ENCODE data around the gene IL23A. TPM values are rescaled to one million over a fixed set of nuclear protein-coding genes. Genes with fewer than 3 reads are reported as not detected.

IL23A gene, protein sequence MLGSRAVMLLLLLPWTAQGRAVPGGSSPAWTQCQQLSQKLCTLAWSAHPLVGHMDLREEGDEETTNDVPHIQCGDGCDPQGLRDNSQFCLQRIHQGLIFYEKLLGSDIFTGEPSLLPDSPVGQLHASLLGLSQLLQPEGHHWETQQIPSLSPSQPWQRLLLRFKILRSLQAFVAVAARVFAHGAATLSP
- polyA plus RNA-seq (2013, experiment 1 of 2), result not detected
- 0.51 TPM for polyA plus RNA-seq (2013, experiment 2 of 2)

DNA sequence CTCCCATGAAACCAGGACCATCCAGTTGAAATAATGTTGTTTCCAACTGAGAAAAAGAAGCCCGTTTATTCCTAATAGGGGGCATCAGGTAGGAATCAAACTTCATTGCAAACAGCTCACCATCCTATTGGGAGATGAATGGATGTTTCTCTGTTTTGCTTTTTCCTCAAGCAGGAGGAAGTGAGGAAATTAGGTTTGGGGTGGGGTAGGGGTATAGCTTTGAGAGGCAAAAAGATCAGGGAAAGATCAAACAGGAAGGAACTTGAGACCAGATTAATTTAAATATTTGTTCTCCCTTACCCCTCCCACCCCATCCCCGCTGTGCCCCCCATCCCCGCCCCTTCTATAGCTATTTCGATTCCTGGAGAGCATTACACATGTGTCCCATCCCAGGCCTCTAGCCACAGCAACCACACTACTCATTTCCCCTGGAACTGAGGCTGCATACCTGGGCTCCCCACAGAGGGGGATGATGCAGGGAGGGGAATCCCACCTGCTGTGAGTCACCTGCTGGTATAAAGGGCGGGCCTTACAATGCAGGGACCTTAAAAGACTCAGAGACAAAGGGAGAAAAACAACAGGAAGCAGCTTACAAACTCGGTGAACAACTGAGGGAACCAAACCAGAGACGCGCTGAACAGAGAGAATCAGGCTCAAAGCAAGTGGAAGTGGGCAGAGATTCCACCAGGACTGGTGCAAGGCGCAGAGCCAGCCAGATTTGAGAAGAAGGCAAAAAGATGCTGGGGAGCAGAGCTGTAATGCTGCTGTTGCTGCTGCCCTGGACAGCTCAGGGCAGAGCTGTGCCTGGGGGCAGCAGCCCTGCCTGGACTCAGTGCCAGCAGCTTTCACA is at the start of gene IL23A:
Gene IL23A, plus strand, starts transcription at position 577 of the 850 bp plus-strand sequence. Its CDS starts 161 bp downstream, at position 738.
- H3K9me3 ChIP-seq (ENCODE audit: control insufficient read depth, low read length), result no peaks in the 10 kb centered on the region
- peaks cover 20% of the 10 kb centered on the region for H3K36me3 ChIP-seq (ENCODE audit: control insufficient read depth, insufficient read depth, low read length)
- 38 to 44% methylated on average over 4 to 6 of the region's 9 CpGs for WGBS, 2 experiments (ENCODE audit: insufficient coverage in 2 of 2)
- H3K4me3 ChIP-seq (ENCODE audit: extremely low read depth, insufficient read depth, low read length, poor library complexity, severe bottlenecking), result no peak within 1 kb of the TSS
- no peaks in the 10 kb centered on the region for H3K4me1 ChIP-seq (ENCODE audit: control insufficient read depth, insufficient read depth, low read length, poor library complexity, severe bottlenecking)
- no peak within 1 kb of the TSS for H3K27ac ChIP-seq (ENCODE audit: low read depth, low read length, severe bottlenecking)

DNA sequence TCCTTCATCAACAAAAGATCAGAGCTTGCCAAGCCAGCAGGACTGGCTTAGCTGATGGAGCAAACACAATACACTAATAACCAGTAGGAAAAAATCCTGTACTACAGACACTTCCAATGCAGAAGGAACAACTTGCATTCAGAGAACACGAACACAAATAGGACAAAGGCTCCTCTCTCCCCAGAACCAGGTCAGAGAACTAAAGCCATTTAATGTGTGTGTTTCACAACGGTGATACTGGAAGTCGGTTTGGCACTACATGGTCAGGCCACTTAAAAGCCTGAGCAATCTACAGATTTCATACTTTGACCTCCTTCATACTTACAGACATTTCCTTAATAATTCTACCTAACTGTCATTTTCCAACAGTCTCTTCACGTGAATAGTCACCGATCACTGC is 44.9 kb upstream of the IL23A start:
- Histone ChIP-seq H3K27ac (ENCODE audit: low read depth, low read length, severe bottlenecking) (no peak overlapping the region), H3K4me1 (ENCODE audit: control insufficient read depth, insufficient read depth, low read length, poor library complexity, severe bottlenecking) (peaks cover 5% of the 10 kb centered on the region), H3K36me3 (ENCODE audit: control insufficient read depth, insufficient read depth, low read length) (peaks cover 74% of the 10 kb centered on the region), H3K9me3 (ENCODE audit: control insufficient read depth, low read length) (no peaks in the 10 kb centered on the region), H3K4me3 (ENCODE audit: extremely low read depth, insufficient read depth, low read length, poor library complexity, severe bottlenecking) (no peak overlapping the region)
- 94% methylated on average over 5 of the region's 5 CpGs for WGBS, 2 experiments (ENCODE audit: insufficient coverage in 2 of 2)

DNA sequence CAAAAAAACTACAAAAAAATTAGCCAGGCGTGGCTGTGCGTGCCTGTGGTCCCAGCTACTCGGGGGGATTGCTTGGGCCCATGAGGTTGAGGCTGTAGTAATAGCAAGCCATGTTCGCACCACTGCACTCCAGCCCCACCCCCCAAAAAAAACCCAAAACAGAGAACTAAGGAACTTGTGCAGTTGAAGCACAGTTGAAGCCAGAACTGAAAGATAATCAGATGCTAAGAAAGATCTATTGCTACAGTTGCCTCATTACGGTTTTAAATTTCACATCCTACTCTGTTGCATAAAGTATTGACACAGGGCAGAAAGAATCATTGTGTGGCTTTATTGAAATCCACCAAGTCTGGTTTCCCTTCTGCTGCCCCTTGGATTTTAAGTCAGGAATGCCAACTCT is 42.4 kb upstream of the IL23A start:
- Histone ChIP-seq H3K9me3 (ENCODE audit: control insufficient read depth, low read length) (no peaks in the 10 kb centered on the region), H3K4me1 (ENCODE audit: control insufficient read depth, insufficient read depth, low read length, poor library complexity, severe bottlenecking) (peaks cover 6% of the 10 kb centered on the region), H3K4me3 (ENCODE audit: extremely low read depth, insufficient read depth, low read length, poor library complexity, severe bottlenecking) (no peak overlapping the region), H3K27ac (ENCODE audit: low read depth, low read length, severe bottlenecking) (no peak overlapping the region), H3K36me3 (ENCODE audit: control insufficient read depth, insufficient read depth, low read length) (peaks cover 51% of the 10 kb centered on the region)
- 80 to 100% methylated on average over 1 to 3 of the region's 5 CpGs for WGBS, 2 experiments (ENCODE audit: insufficient coverage in 2 of 2)

DNA sequence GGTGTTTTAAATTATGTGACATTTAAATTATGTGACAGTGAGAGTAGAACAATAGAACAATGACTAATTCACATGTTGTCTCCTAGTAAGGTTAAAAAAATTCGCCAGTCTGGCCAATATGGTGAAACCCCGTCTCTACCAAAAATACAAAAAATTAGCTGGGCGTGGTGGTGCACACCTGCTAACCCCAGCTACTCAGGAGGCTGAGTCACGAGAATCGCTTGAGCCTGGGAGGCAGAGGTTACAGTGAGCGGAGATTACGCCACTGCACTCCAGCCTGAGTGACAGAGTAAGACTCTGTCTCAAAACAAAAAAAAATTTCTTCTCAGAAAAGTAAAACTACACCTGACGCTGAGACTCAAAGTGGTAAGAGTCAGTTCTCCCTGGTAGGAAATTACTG is 41.3 kb upstream of the IL23A start:
- Histone ChIP-seq H3K4me1 (ENCODE audit: control insufficient read depth, insufficient read depth, low read length, poor library complexity, severe bottlenecking) (peaks cover 6% of the 10 kb centered on the region), H3K27ac (ENCODE audit: low read depth, low read length, severe bottlenecking) (no peak overlapping the region), H3K4me3 (ENCODE audit: extremely low read depth, insufficient read depth, low read length, poor library complexity, severe bottlenecking) (no peak overlapping the region), H3K9me3 (ENCODE audit: control insufficient read depth, low read length) (no peaks in the 10 kb centered on the region), H3K36me3 (ENCODE audit: control insufficient read depth, insufficient read depth, low read length) (peaks cover 52% of the 10 kb centered on the region)
- 100% methylated on average over 4 to 7 of the region's 8 CpGs for WGBS, 2 experiments (ENCODE audit: insufficient coverage in 2 of 2)

DNA sequence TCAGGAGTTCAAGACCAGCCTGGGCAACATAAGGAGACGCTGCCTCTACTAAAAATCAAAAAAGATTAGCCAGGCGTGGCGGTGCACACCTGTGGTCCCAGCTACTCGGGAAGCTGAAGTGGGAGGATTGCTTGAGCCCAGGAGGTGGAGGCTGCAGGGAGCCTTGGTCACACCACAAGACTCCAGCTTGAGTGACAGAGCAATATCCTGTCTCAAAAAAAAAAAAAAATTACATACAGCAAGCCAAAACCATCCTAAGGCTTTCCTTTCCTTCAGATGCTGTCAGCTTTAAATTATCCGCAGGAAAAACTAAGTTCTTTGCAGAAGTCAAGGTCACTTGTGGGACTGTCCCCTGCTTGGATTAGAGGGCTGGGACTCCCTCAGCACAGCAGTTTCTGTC is 39.9 kb upstream of the IL23A start:
- peaks cover 56% of the 10 kb centered on the region for H3K36me3 ChIP-seq (ENCODE audit: control insufficient read depth, insufficient read depth, low read length)

DNA sequence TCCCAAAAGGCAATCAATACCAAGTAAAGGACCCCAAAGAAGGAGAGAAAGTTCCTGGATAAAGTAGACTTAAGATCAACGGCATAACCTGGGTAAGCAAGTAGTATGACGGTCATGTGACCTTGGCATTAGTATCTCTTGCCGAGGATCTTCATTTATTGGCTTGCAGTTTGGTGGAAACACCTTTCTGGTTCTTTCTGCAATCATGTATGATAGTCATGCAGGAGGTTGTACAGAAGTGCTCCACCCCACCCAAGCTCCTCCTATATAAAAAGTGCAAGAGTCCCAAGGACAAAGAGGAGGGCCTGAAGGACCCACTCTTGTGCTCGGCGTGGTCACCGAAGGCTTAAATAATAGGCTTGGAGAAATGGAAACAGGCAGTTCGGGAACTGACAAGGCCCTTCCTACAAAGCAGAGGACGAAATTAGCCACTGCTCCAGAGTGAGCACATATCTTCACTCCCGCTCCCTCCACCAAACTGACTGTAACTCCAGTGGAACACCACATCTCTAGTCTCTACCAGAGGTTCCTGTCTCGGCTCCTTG is 39.3 kb upstream of the IL23A start:
- H3K36me3 ChIP-seq (ENCODE audit: control insufficient read depth, insufficient read depth, low read length), result peaks cover 52% of the 10 kb centered on the region
- whole genome bisulfite sequencing, 2 experiments (ENCODE audit: insufficient coverage in 2 of 2), result 10 to 22% methylated on average over 7 to 10 of the region's 10 CpGs
- no peaks in the 10 kb centered on the region for H3K9me3 ChIP-seq (ENCODE audit: control insufficient read depth, low read length)
- peak overlapping the region; percentile 66 for H3K27ac ChIP-seq (ENCODE audit: low read depth, low read length, severe bottlenecking)
- H3K4me1 ChIP-seq (ENCODE audit: control insufficient read depth, insufficient read depth, low read length, poor library complexity, severe bottlenecking), result peaks cover 6% of the 10 kb centered on the region
- H3K4me3 ChIP-seq (ENCODE audit: extremely low read depth, insufficient read depth, low read length, poor library complexity, severe bottlenecking), result peak overlapping the region; percentile 94

More for the DNA sequence above, 39.9 kb upstream of the IL23A start:
- peaks cover 6% of the 10 kb centered on the region for H3K4me1 ChIP-seq (ENCODE audit: control insufficient read depth, insufficient read depth, low read length, poor library complexity, severe bottlenecking)
- peak overlapping the region; percentile 94 for H3K4me3 ChIP-seq (ENCODE audit: extremely low read depth, insufficient read depth, low read length, poor library complexity, severe bottlenecking)
- H3K27ac ChIP-seq (ENCODE audit: low read depth, low read length, severe bottlenecking), result no peak overlapping the region
- WGBS, 2 experiments (ENCODE audit: insufficient coverage in 2 of 2), result 80 to 90% methylated on average over 2 of the region's 5 CpGs
- H3K9me3 ChIP-seq (ENCODE audit: control insufficient read depth, low read length), result no peaks in the 10 kb centered on the region

DNA sequence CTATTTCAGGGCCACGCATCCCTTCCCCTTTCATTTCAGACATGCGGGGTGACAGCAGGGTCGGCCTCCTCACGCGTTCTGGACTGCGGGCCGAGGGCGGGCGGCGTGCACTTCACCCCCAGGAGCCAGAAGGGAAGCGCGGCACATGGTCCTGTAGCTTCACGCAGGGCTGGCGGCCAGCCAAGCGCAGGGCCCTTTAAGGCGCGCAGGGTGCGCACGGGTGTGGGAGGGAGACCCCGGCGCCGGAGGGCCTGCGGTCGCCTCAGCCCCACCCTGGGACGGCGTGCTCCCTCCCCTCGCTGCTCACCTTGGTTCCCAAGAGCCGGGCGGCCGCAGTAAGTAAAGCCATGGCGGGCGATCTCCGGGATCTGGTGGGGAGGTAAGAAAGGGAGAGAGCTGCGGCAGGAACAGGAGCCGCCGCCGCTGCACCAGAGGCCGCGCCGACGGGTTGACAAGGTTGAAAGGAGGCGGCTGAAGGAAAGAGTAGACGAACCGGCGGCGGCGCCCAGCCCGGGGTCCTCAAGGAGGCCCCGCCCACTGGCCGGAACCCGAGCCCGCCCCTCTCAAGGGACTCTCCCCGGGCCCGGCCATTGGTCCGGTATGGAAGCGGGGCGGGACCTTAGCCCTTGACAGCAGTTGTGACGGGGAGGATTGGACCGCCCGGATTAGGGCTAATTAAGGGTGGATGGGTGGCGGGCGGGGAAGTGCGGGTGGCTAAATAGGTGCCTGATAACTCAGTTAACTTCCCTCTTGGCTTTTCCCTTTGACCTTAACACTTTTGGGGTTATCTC is 38.6 kb upstream of the IL23A start, which contains the start of gene CS:
Gene CS, minus strand, starts transcription at position 478 of the 791 bp plus-strand sequence. Its CDS starts 129 bp downstream, at position 349.
- 0 to 1% methylated on average over 30 to 40 of the region's 63 CpGs for WGBS, 2 experiments (ENCODE audit: insufficient coverage in 2 of 2)
- H3K36me3 ChIP-seq (ENCODE audit: control insufficient read depth, insufficient read depth, low read length), result peaks cover 58% of the 10 kb centered on the region
- peak within 1 kb of the TSS; percentile 68 for H3K27ac ChIP-seq (ENCODE audit: low read depth, low read length, severe bottlenecking)
- H3K4me3 ChIP-seq (ENCODE audit: extremely low read depth, insufficient read depth, low read length, poor library complexity, severe bottlenecking), result peak within 1 kb of the TSS; percentile 94
- H3K4me1 ChIP-seq (ENCODE audit: control insufficient read depth, insufficient read depth, low read length, poor library complexity, severe bottlenecking), result peaks cover 6% of the 10 kb centered on the region
- no peaks in the 10 kb centered on the region for H3K9me3 ChIP-seq (ENCODE audit: control insufficient read depth, low read length)

DNA sequence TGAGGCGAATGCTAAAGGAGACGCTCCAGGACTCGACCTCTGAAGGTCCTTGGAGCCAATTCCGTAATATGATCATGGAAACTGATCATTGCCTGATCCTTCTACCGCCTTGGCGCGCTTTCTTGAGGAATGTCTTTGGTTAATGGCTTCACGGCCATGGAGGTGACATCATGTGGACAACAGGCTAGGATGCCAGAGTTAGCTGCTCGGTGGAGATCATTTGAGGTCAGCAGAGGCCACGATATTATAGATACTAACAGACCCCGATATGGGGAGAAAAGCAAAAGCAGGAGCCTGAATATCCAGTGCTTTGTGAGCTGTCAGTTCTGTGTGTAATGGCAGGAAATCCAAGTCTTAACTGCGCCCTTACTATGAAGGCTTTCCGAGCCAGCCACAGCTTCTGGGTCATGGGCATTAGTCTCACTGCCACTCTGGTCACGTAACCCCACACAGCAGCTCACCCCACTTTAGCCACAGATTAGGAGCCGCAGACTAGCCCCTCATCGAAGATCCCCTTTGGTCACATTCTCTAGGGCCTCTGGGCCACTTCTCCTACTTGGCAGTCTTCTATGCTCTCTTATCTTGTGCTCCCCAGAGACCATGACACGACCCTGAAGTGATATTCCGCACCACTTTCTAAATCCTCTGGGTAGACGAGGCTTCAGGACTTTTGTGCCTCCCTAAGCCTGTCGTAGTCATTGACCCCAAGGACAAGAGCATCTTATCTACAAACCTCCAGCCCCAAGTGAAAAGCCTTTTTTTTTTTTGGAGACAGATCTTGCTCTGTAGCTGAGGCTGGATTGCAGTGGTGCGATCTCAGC is 37.8 kb upstream of the IL23A start:
- H3K9me3 ChIP-seq (ENCODE audit: control insufficient read depth, low read length), result no peaks in the 10 kb centered on the region
- H3K27ac ChIP-seq (ENCODE audit: low read depth, low read length, severe bottlenecking), result peak overlapping the region; percentile 68
- peak overlapping the region; percentile 94 for H3K4me3 ChIP-seq (ENCODE audit: extremely low read depth, insufficient read depth, low read length, poor library complexity, severe bottlenecking)
- H3K4me1 ChIP-seq (ENCODE audit: control insufficient read depth, insufficient read depth, low read length, poor library complexity, severe bottlenecking), result peaks cover 6% of the 10 kb centered on the region
- H3K36me3 ChIP-seq (ENCODE audit: control insufficient read depth, insufficient read depth, low read length), result peaks cover 61% of the 10 kb centered on the region
- 67 to 73% methylated on average over 19 of the region's 21 CpGs for WGBS, 2 experiments (ENCODE audit: insufficient coverage in 2 of 2)

DNA sequence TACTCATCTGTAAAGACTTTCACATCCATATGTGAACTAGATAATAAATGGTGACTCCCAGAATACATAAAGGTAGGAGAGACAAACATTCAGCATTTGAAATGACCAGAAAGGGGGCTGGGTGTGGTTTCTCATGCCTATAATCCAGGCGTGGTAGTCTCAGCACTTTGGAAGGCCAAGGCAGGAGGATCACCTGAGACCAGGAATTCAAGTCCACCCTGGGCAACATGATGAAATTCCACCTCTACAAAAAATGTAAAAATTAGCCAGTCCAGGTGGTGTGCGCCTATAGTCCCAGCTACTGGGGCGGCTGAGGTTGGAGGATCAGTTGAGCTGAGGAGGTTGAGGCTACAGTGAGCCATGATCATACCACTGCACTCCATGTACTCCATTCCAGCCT is 34.4 kb upstream of the IL23A start:
- peaks cover 64% of the 10 kb centered on the region for H3K36me3 ChIP-seq (ENCODE audit: control insufficient read depth, insufficient read depth, low read length)
- H3K4me3 ChIP-seq (ENCODE audit: extremely low read depth, insufficient read depth, low read length, poor library complexity, severe bottlenecking), result no peak overlapping the region
- H3K27ac ChIP-seq (ENCODE audit: low read depth, low read length, severe bottlenecking), result no peak overlapping the region
- no peaks in the 10 kb centered on the region for H3K4me1 ChIP-seq (ENCODE audit: control insufficient read depth, insufficient read depth, low read length, poor library complexity, severe bottlenecking)
- no peaks in the 10 kb centered on the region for H3K9me3 ChIP-seq (ENCODE audit: control insufficient read depth, low read length)
- WGBS, 2 experiments (ENCODE audit: insufficient coverage in 2 of 2), result 79 to 100% methylated on average over 2 to 3 of the region's 3 CpGs

Measured in mesodermal cell (in vitro differentiated cells).